ENCODE results near the gene HOXC9.

GRCh38 chr12:54019924-54020590 is 20.1 kb downstream of the HOXC9 start:
- no peak for TF ChIP-seq CTCF (IDR thresholded peaks at IDR 0.05)
- TF ChIP-seq POLR2A (IDR thresholded peaks at IDR 0.05): no peak
